Brain pericyte (primary cell): ENCODE results near the gene CDH16.
A peak's percentile ranks its signal among the peaks of the same experiment; 100 is the strongest.
"Not testable (repeated sequence)": the region's sequence is repeated elsewhere in the genome, so short reads cannot be mapped to it uniquely, and the experiment has no call there.

ENCODE experiments used
- DNase-seq: peaks from one replicate; pipeline ENCODE4 v3.0.0-alpha.2; 2012; ENCODE audit warnings: low read depth, low spot score

Gene CDH16

GRCh38 chr16:66918803-66919568, at the start of gene CDH16:
TSS of gene CDH16 (minus strand) at chr16:66918885. CDS start at chr16:66918065, 820 bp downstream.
- DNase-seq = no peak

- no peak for DNase-seq
Measured at GRCh38 chr16:66964049-66964448, 45.4 kb upstream of the CDH16 start.

- DNase-seq = no peak
Measured at GRCh38 chr16:66961914-66962313, 43.2 kb upstream of the CDH16 start.

- DNase-seq = no peak
Measured at GRCh38 chr16:66961065-66961744, 42.5 kb upstream of the CDH16 start, which contains the start of gene CES3. TSS of gene CES3 (plus strand) at chr16:66961266. CDS start at chr16:66961308, 42 bp downstream.

- DNase-seq = no peak
Measured at GRCh38 chr16:66960270-66960669, 41.6 kb upstream of the CDH16 start.

- no peak for DNase-seq
Measured at GRCh38 chr16:66959704-66960161, 41.0 kb upstream of the CDH16 start.

GRCh38 chr16:66958857-66959703, 40.4 kb upstream of the CDH16 start:
- DNase-seq = no peak

- not testable (repeated sequence) for DNase-seq
Measured at GRCh38 chr16:66956154-66956457, 37.4 kb upstream of the CDH16 start.

- not testable (repeated sequence) for DNase-seq
Measured at GRCh38 chr16:66955363-66956153, 36.9 kb upstream of the CDH16 start.

- DNase-seq = no peak
Measured at GRCh38 chr16:66954097-66954659, 35.5 kb upstream of the CDH16 start.

GRCh38 chr16:66953462-66954096, 34.9 kb upstream of the CDH16 start:
- DNase-seq = no peak

GRCh38 chr16:66952430-66953110, 33.9 kb upstream of the CDH16 start:
- no peak for DNase-seq

- DNase-seq = no peak
Measured at GRCh38 chr16:66950971-66951790, 32.5 kb upstream of the CDH16 start.

GRCh38 chr16:66950437-66950836, 31.8 kb upstream of the CDH16 start:
- DNase-seq = no peak

- no peak for DNase-seq
Measured at GRCh38 chr16:66949472-66949871, 30.8 kb upstream of the CDH16 start.

- no peak for DNase-seq
Measured at GRCh38 chr16:66948837-66949225, 30.1 kb upstream of the CDH16 start.

- DNase-seq = no peak
Measured at GRCh38 chr16:66948134-66948836, 29.6 kb upstream of the CDH16 start.

- peak; percentile 50 for DNase-seq
Measured at GRCh38 chr16:66947302-66948065, 28.8 kb upstream of the CDH16 start.
